ENCODE measurements around the gene C1QL1. TPM values are rescaled to one million over a fixed set of nuclear protein-coding genes. Genes with fewer than 3 reads are reported as not detected.

Gene C1QL1
- total RNA-seq, 1 donor from 2014 or later, result 37.0 TPM

- Mint-ChIP-seq H3K9me3 (ENCODE audit: low read depth) (no peaks in the 10 kb centered on the region), H3K27me3 (peaks cover 73% of the 10 kb centered on the region), H3K36me3 (ENCODE audit: insufficient read depth) (no peaks in the 10 kb centered on the region), H3K27ac (no peak overlapping the region), H3K4me1 (ENCODE audit: low read depth) (peaks cover 13% of the 10 kb centered on the region), H3K4me3 (ENCODE audit: low read depth) (no peak overlapping the region)
- DNase-seq (ENCODE audit: low spot score, unreplicated experiment), result no peak
- no peak for TF ChIP-seq CTCF (IDR thresholded peaks at IDR 0.05; ENCODE audit: unreplicated experiment)
These were observed 4.8 kb upstream of the C1QL1 start for GRCh38 chr17:44972953-44973352.

GRCh38 chr17:44971776-44972483, 3.8 kb upstream of the C1QL1 start:
- no peak for DNase-seq (ENCODE audit: low spot score, unreplicated experiment)
- Mint-ChIP-seq H3K4me3 (ENCODE audit: low read depth) (no peak overlapping the region), H3K4me1 (ENCODE audit: low read depth) (peaks cover 8% of the 10 kb centered on the region)

GRCh38 chr17:44970136-44970741, 2.1 kb upstream of the C1QL1 start:
- no peak for DNase-seq (ENCODE audit: low spot score, unreplicated experiment)
- no peak overlapping the region for H3K27ac Mint-ChIP-seq
- H3K9me3 Mint-ChIP-seq (ENCODE audit: low read depth), result no peaks in the 10 kb centered on the region
- H3K4me3 Mint-ChIP-seq (ENCODE audit: low read depth), result peak overlapping the region; percentile 79
- no peak for TF ChIP-seq CTCF (IDR thresholded peaks at IDR 0.05; ENCODE audit: unreplicated experiment)
- H3K36me3 Mint-ChIP-seq (ENCODE audit: insufficient read depth), result no peaks in the 10 kb centered on the region
- peaks cover 78% of the 10 kb centered on the region for H3K27me3 Mint-ChIP-seq
- H3K4me1 Mint-ChIP-seq (ENCODE audit: low read depth), result peaks cover 6% of the 10 kb centered on the region

More at GRCh38 chr17:44971776-44972483, 3.8 kb upstream of the C1QL1 start:
- peak overlapping the region; percentile 45 for H3K27ac Mint-ChIP-seq
- H3K36me3 Mint-ChIP-seq (ENCODE audit: insufficient read depth), result no peaks in the 10 kb centered on the region
- H3K9me3 Mint-ChIP-seq (ENCODE audit: low read depth), result no peaks in the 10 kb centered on the region
- TF ChIP-seq CTCF (IDR thresholded peaks at IDR 0.05; ENCODE audit: unreplicated experiment), result no peak
- H3K27me3 Mint-ChIP-seq, result peaks cover 73% of the 10 kb centered on the region

- no peak for DNase-seq (ENCODE audit: low spot score, unreplicated experiment)
- Mint-ChIP-seq H3K9me3 (ENCODE audit: low read depth) (no peaks in the 10 kb centered on the region), H3K27me3 (peaks cover 82% of the 10 kb centered on the region), H3K4me1 (ENCODE audit: low read depth) (peaks cover 6% of the 10 kb centered on the region), H3K4me3 (ENCODE audit: low read depth) (peak overlapping the region; percentile 79), H3K27ac (no peak overlapping the region), H3K36me3 (ENCODE audit: insufficient read depth) (no peaks in the 10 kb centered on the region)
- TF ChIP-seq CTCF (IDR thresholded peaks at IDR 0.05; ENCODE audit: unreplicated experiment), result no peak
These were observed 1.2 kb upstream of the C1QL1 start for GRCh38 chr17:44969144-44969780.

DNA sequence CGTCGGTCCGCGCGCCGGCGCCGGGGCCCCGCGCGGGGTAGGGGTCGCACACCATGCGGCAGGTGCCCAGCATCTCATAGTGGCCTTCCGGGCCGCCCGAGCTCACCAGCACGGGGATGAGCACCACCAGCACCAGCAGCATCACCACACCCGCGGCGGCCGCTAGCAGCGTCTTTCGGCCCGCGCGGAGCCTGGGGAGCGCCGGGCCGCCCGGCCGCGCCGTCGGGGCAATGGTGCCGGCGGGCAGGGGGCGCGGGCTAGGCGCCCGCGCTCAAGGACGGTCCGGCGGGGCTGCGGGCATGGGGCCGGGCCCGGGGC, 237 bp downstream of the C1QL1 start:
- H3K9me3 Mint-ChIP-seq (ENCODE audit: low read depth), result no peaks in the 10 kb centered on the region
- no peak overlapping the region for H3K4me3 Mint-ChIP-seq (ENCODE audit: low read depth)
- peaks cover 86% of the 10 kb centered on the region for H3K27me3 Mint-ChIP-seq
- H3K27ac Mint-ChIP-seq, result no peak overlapping the region
- TF ChIP-seq CTCF (IDR thresholded peaks at IDR 0.05; ENCODE audit: unreplicated experiment), result no peak
- peaks cover 6% of the 10 kb centered on the region for H3K4me1 Mint-ChIP-seq (ENCODE audit: low read depth)
- H3K36me3 Mint-ChIP-seq (ENCODE audit: insufficient read depth), result no peaks in the 10 kb centered on the region
- no peak for DNase-seq (ENCODE audit: low spot score, unreplicated experiment)
